K562 (cell line): ENCODE measurements around the gene NUAK1.

ENCODE experiments used
- ASH1L ChIP-seq: fragments of 450-650 bp; IDR thresholded peaks from 2 replicates; pipeline ENCODE4 v1.6.1; 2018; ENCODE audit warnings: borderline replicate concordance, mild to moderate bottlenecking, low read depth; ENCODE audit not compliant: partially characterized antibody
- CHD2 ChIP-seq: IDR thresholded peaks from 2 replicates; pipeline ENCODE4 v1.6.1; 2011; ENCODE audit warnings: low read depth, low read length
- EGR1 ChIP-seq: fragments of 450-650 bp; conservative IDR thresholded peaks from 2 replicates; pipeline ENCODE4 v1.6.1; 2017; ENCODE audit warnings: mild to moderate bottlenecking
- EP300 ChIP-seq: IDR thresholded peaks from 2 replicates; pipeline ENCODE4 v1.6.1; 2012; ENCODE audit warnings: low read length, improper control_type of control experiment
- EZH2 ChIP-seq: IDR thresholded peaks from 2 replicates; pipeline ENCODE4 v1.6.1; 2012; ENCODE audit warnings: low read depth, mild to moderate bottlenecking, inconsistent platforms, low read length, borderline replicate concordance
- HDAC2 ChIP-seq: fragments of 450-650 bp; IDR thresholded peaks from 2 replicates; pipeline ENCODE4 v1.6.1; 2016; ENCODE audit warnings: mild to moderate bottlenecking
- JUN ChIP-seq, 2 experiments: sonication (generic) in 1 of 2; formaldehyde crosslinking in 1 of 2; IDR thresholded peaks; 2 replicates each; pipeline versions ENCODE4 v1.6.1 to v1.8.0; 2012 to 2022; ENCODE audit warnings: borderline replicate concordance in 2 of 2, mild to moderate bottlenecking in 2 of 2, improper control_type of control experiment in 1 of 2, low read depth in 1 of 2, low read length in 1 of 2, missing genetic modification reagents in 1 of 2
- MAZ ChIP-seq, 2 experiments: fragments of 450-650 bp in 1 of 2; sonication (generic) in 1 of 2; formaldehyde crosslinking; IDR thresholded peaks in 1 of 2; conservative IDR thresholded peaks in 1 of 2; 2 replicates each; pipeline versions ENCODE4 v1.4.0 to v1.5.0; 2020; ENCODE audit warnings: mild to moderate bottlenecking in 1 of 2, missing genetic modification reagents in 1 of 2
- MXI1 ChIP-seq: IDR thresholded peaks from 2 replicates; pipeline ENCODE4 v1.6.1; 2011; ENCODE audit warnings: low read depth, mild to moderate bottlenecking, improper control_type of control experiment, low read length
- POLR2A ChIP-seq: fragments of 450-650 bp; conservative IDR thresholded peaks from 2 replicates; pipeline ENCODE4 v1.6.1; 2016
- RNF2 ChIP-seq: sonication (generic); IDR thresholded peaks from 2 replicates; pipeline ENCODE4 v1.6.1; 2016
- TF ChIP-seq, protein P1 (sequence below), 3 experiments: IDR thresholded peaks in 2 of 3; conservative IDR thresholded peaks in 1 of 3; 2 replicates each; pipeline ENCODE4 v1.5.1; 2011 to 2012; ENCODE audit warnings: low read length in 3 of 3, mild to moderate bottlenecking in 3 of 3, control low read depth in 2 of 3, improper control_type of control experiment in 1 of 3, inconsistent platforms in 1 of 3, low read depth in 1 of 3, mixed read lengths in 1 of 3, moderate library complexity in 1 of 3; ENCODE audit not compliant: insufficient read depth in 2 of 3
- TF ChIP-seq, protein P2 (sequence below): sonication (generic); formaldehyde crosslinking; IDR thresholded peaks from 2 replicates; pipeline ENCODE4 v1.9.0; 2022; ENCODE audit warnings: mild to moderate bottlenecking, missing genetic modification reagents
- TF ChIP-seq, protein P3 (sequence below), 2 experiments: fragments of 450-650 bp; formaldehyde crosslinking in 1 of 2; IDR thresholded peaks; 2 replicates each; pipeline versions ENCODE4 v1.4.0 to v1.6.1; 2014 to 2020; ENCODE audit warnings: mild to moderate bottlenecking in 2 of 2, borderline replicate concordance in 1 of 2, low read depth in 1 of 2

DNA sequence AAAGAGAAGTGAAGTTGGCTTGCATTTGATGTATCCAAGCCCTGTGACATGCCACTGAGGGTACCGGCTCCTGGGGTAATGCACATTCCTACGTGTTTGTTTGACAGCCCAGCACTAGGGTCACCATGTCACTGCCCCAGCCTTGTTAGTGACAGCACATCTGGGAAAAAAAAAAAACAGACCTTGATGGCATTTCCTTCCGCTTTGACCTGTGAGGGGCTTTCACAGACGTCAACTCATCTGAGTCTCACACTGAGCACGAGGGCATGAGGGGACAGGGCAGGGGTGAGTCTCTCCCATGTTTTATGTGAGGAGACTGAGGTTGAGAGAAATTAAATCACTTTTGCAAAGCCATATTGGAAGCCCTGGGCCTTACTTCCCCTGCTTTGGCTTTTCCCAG, 111.5 kb downstream of the NUAK1 start:
- TF ChIP-seq RNF2 = no peak
- no peak for TF ChIP-seq POLR2A
- TF ChIP-seq, protein P1, sequence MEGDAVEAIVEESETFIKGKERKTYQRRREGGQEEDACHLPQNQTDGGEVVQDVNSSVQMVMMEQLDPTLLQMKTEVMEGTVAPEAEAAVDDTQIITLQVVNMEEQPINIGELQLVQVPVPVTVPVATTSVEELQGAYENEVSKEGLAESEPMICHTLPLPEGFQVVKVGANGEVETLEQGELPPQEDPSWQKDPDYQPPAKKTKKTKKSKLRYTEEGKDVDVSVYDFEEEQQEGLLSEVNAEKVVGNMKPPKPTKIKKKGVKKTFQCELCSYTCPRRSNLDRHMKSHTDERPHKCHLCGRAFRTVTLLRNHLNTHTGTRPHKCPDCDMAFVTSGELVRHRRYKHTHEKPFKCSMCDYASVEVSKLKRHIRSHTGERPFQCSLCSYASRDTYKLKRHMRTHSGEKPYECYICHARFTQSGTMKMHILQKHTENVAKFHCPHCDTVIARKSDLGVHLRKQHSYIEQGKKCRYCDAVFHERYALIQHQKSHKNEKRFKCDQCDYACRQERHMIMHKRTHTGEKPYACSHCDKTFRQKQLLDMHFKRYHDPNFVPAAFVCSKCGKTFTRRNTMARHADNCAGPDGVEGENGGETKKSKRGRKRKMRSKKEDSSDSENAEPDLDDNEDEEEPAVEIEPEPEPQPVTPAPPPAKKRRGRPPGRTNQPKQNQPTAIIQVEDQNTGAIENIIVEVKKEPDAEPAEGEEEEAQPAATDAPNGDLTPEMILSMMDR (IDR thresholded peaks at IDR 0.05 in 2 of 3, conservative IDR thresholded peaks at IDR 0.05 in 1 of 3; ENCODE audit: insufficient read depth in 2 of 3, low read depth in 1 of 3, low read length in 3 of 3) = no peak
- TF ChIP-seq HDAC2 = no peak
- TF ChIP-seq EP300 = no peak
- no peak for TF ChIP-seq CHD2
- no peak for TF ChIP-seq EGR1
- TF ChIP-seq, protein P2, sequence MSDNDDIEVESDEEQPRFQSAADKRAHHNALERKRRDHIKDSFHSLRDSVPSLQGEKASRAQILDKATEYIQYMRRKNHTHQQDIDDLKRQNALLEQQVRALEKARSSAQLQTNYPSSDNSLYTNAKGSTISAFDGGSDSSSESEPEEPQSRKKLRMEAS (CRISPR knock-in tag) = no peak
- TF ChIP-seq MXI1 = no peak
- TF ChIP-seq JUN (IDR thresholded peaks at IDR 0.05; ENCODE audit: borderline replicate concordance, low read depth, low read length) = no peak
- TF ChIP-seq JUN (CRISPR knock-in tag; IDR thresholded peaks at IDR 0.05; ENCODE audit: borderline replicate concordance) = no peak
- TF ChIP-seq, protein P3, sequence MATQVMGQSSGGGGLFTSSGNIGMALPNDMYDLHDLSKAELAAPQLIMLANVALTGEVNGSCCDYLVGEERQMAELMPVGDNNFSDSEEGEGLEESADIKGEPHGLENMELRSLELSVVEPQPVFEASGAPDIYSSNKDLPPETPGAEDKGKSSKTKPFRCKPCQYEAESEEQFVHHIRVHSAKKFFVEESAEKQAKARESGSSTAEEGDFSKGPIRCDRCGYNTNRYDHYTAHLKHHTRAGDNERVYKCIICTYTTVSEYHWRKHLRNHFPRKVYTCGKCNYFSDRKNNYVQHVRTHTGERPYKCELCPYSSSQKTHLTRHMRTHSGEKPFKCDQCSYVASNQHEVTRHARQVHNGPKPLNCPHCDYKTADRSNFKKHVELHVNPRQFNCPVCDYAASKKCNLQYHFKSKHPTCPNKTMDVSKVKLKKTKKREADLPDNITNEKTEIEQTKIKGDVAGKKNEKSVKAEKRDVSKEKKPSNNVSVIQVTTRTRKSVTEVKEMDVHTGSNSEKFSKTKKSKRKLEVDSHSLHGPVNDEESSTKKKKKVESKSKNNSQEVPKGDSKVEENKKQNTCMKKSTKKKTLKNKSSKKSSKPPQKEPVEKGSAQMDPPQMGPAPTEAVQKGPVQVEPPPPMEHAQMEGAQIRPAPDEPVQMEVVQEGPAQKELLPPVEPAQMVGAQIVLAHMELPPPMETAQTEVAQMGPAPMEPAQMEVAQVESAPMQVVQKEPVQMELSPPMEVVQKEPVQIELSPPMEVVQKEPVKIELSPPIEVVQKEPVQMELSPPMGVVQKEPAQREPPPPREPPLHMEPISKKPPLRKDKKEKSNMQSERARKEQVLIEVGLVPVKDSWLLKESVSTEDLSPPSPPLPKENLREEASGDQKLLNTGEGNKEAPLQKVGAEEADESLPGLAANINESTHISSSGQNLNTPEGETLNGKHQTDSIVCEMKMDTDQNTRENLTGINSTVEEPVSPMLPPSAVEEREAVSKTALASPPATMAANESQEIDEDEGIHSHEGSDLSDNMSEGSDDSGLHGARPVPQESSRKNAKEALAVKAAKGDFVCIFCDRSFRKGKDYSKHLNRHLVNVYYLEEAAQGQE (IDR thresholded peaks at IDR 0.05; ENCODE audit: borderline replicate concordance) = no peak
- TF ChIP-seq, protein P3 (CRISPR knock-in tag; IDR thresholded peaks at IDR 0.05; ENCODE audit: low read depth) = no peak
- no peak for TF ChIP-seq EZH2
- TF ChIP-seq ASH1L = no peak
- TF ChIP-seq MAZ (CRISPR knock-in tag; conservative IDR thresholded peaks at IDR 0.05 in 1 of 2, IDR thresholded peaks at IDR 0.05 in 1 of 2) = no peak
